Spleen (tissue), 11 donors: Measurements from ENCODE around the gene CHN1. TPM values are rescaled to one million over a fixed set of nuclear protein-coding genes. Genes with fewer than 3 reads are reported as not detected.
A peak's percentile ranks its signal among the peaks of the same experiment; 100 is the strongest.

ENCODE experiments used
- DNase-seq: peaks from one replicate; pipeline ENCODE4 v3.0.0-alpha.2; 2020
- H3K27ac ChIP-seq, 8 donors: fragments of 200-600 bp; sonication (generic) in 7 of 8; 1 replicate in 4 of 8; 2 replicates in 4 of 8; pipeline versions ENCODE4 v1.5.0 to v1.8.0; 2016 to 2021; ENCODE audit warnings: inconsistent platforms in 4 of 8, mild to moderate bottlenecking in 4 of 8, moderate library complexity in 1 of 8
- H3K27me3 ChIP-seq, 7 donors: fragments of 200-600 bp; sonication (generic) in 6 of 7; replicated peaks in 1 of 7; 1 replicate in 4 of 7; 2 replicates in 3 of 7; pipeline versions ENCODE4 v1.5.0 to v1.8.0; 2016 to 2021; ENCODE audit warnings: inconsistent platforms in 3 of 7, mild to moderate bottlenecking in 1 of 7
- H3K36me3 ChIP-seq, 6 donors: fragments of 200-600 bp; sonication (generic) in 5 of 6; 1 replicate in 4 of 6; 2 replicates in 2 of 6; pipeline versions ENCODE4 v1.5.0 to v1.8.0; 2016 to 2021; ENCODE audit warnings: inconsistent platforms in 2 of 6
- H3K4me1 ChIP-seq, 6 donors: fragments of 200-600 bp; sonication (generic) in 5 of 6; 1 replicate in 3 of 6; 2 replicates in 3 of 6; pipeline versions ENCODE4 v1.5.0 to v1.8.0; 2016 to 2021; ENCODE audit warnings: inconsistent platforms in 3 of 6
- H3K4me3 ChIP-seq, 8 donors: fragments of 200-600 bp; sonication (generic) in 7 of 8; 1 replicate in 4 of 8; 2 replicates in 4 of 8; pipeline versions ENCODE4 v1.5.0 to v1.8.0; 2016 to 2021; ENCODE audit warnings: inconsistent platforms in 4 of 8, mild to moderate bottlenecking in 4 of 8, moderate library complexity in 2 of 8
- H3K9me3 ChIP-seq, 8 donors: fragments of 200-600 bp; sonication (generic) in 7 of 8; 1 replicate in 4 of 8; 2 replicates in 4 of 8; pipeline versions ENCODE4 v1.5.0 to v1.8.0; 2016 to 2021; ENCODE audit warnings: inconsistent platforms in 4 of 8
- POLR2A ChIP-seq, 3 donors: fragments of 450-650 bp; IDR thresholded peaks; one replicate each; pipeline ENCODE4 v1.5.1; 2017; ENCODE audit warnings: antibody characterized with exemption in 3 of 3, mild to moderate bottlenecking in 1 of 3
- POLR2AphosphoS5 ChIP-seq, 3 donors: sonication (generic); formaldehyde crosslinking; IDR thresholded peaks; one replicate each; pipeline ENCODE4 v1.5.1; 2017; ENCODE audit warnings: antibody characterized with exemption in 3 of 3
- WGBS, 5 donors: extraction: QIAGEN DNeasy Blood & Tissue Kit in 3 of 5; methylation state at CpG; one replicate each; pipeline versions ENCODE4 v1.1.5 to v1.1.7; 2013 to 2018; 5-methylcytosine and 5-hydroxymethylcytosine counted together
- intact Hi-C: fragments of 100-400 bp; cut with DNase I; formaldehyde crosslinking; loops from one replicate; pipeline ENCODE4 v1.15.0; 2023; ENCODE audit warnings: low total_unique reads
- polyA plus RNA-seq, 3 donors: library from polyadenylated mRNA; stranded (reverse); fragments of 200-250 nt; gene quantifications; one replicate each; pipeline ENCODE4 v1.2.1, GENCODE V29; 2013
- total RNA-seq, 7 donors: library from RNA; depleted of rRNA in 3 of 7; stranded (reverse); fragments of >200 nt in 3 of 7; fragmentation: NEBNext Ultra II Directional in 4 of 7; extraction: Animal tissue kit (Norgen Biotek cat#: 25700) in 4 of 7; gene quantifications; one replicate each; pipeline versions ENCODE4 v1.1.0 to v1.2.1, GENCODE V29; 2016 to 2021
- TF ChIP-seq, protein P1 (sequence below), 11 experiments: fragments of 200-600 bp in 7 of 11; fragments of 450-650 bp in 4 of 11; sonication (generic) in 4 of 11; IDR thresholded peaks in 8 of 11; conservative IDR thresholded peaks in 3 of 11; 1 replicate in 7 of 11; 2 replicates in 4 of 11; pipeline versions ENCODE4 v1.4.0 to v1.8.0; 2016 to 2021; ENCODE audit warnings: antibody characterized with exemption in 11 of 11, inconsistent platforms in 4 of 11, mild to moderate bottlenecking in 1 of 11
- donor health status: healthy with polysubstance abuse.
- donor health status: DM: no; HTN: no; CAD: no; lungs with moderate emphysema.
- donor health status: DM: no; HTN: no; CAD: no.
- donor health status: Bipolar disorder and iron deficiency.
- donor health status: healthy.
- donor health status: DM: no; HTN: no; CAD: no.
- donor health status: DM: yes; HTN: yes; CAD: no.

CHN1 gene
- total and polyA plus RNA-seq, 10 donors, result 5.4 to 14.6 (median 9.7) TPM

DNA sequence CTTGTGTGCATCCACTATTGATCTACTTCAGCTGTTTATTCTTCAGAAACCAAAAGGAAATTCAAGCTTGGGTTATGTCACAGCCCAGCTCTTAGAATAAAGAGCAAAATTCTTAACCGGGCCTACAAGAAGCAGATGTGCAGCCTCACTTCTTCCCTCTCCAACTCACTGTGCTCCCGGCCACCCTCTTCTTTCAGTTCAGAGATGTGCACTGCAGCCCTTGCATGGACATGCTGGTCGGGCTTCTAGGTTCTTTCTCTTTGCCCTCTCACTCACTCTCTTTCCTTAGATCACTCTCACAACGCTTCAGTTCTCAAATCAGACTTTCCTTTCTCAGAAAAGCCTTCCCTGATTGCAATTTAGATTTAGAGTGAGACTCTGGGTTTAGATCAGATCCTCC is 104.1 kb downstream of the CHN1 start:
- 59 to 79% (median 68%) methylated on average over 4 of the region's 4 CpGs for WGBS, 5 donors
- Histone ChIP-seq H3K36me3 (no peaks in the 10 kb centered on the region), H3K4me1 (peaks cover 0 to 6% (median 0%) of the 10 kb centered on the region in 6 donors), H3K27me3 (no peaks in the 10 kb centered on the region), H3K9me3 (no peaks in the 10 kb centered on the region), H3K4me3 (no peak overlapping the region), H3K27ac (peak overlapping the region in 1 of 8 donors; percentile 4)
- no peak for DNase-seq
- intact Hi-C loops, result no loop called here
- TF ChIP-seq POLR2A (IDR thresholded peaks at IDR 0.05) (no peak), POLR2AphosphoS5 (IDR thresholded peaks at IDR 0.05) (no peak)
- TF ChIP-seq, protein P1, sequence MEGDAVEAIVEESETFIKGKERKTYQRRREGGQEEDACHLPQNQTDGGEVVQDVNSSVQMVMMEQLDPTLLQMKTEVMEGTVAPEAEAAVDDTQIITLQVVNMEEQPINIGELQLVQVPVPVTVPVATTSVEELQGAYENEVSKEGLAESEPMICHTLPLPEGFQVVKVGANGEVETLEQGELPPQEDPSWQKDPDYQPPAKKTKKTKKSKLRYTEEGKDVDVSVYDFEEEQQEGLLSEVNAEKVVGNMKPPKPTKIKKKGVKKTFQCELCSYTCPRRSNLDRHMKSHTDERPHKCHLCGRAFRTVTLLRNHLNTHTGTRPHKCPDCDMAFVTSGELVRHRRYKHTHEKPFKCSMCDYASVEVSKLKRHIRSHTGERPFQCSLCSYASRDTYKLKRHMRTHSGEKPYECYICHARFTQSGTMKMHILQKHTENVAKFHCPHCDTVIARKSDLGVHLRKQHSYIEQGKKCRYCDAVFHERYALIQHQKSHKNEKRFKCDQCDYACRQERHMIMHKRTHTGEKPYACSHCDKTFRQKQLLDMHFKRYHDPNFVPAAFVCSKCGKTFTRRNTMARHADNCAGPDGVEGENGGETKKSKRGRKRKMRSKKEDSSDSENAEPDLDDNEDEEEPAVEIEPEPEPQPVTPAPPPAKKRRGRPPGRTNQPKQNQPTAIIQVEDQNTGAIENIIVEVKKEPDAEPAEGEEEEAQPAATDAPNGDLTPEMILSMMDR (IDR thresholded peaks at IDR 0.05 in 8 of 11, conservative IDR thresholded peaks at IDR 0.05 in 3 of 11), result no peak

DNA sequence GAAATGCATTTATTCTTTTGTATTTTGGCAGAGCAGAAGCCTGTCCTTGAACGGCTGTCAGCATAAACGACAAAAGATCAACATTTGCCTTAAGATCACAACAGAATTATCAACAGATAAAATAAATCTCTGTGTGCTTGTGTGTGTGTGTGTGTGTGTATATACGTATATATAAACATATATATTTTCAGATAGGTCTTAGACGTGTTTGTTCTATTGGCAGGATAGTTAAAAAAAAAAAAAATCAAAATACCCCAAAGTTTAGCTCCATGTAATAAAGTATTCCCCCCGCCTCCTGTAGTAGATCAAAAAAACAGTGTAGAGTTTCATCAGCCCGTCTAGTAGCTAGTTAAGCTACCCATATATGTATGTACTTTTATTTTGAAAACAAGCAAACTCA is 107.9 kb downstream of the CHN1 start:
- no peak for DNase-seq
- 68 to 85% (median 79%) methylated on average over 6 of the region's 6 CpGs for WGBS, 5 donors
- H3K36me3 ChIP-seq, result no peaks in the 10 kb centered on the region
- TF ChIP-seq POLR2AphosphoS5 (IDR thresholded peaks at IDR 0.05) (no peak), POLR2A (IDR thresholded peaks at IDR 0.05) (no peak)
- TF ChIP-seq, protein P1 (IDR thresholded peaks at IDR 0.05 in 8 of 11, conservative IDR thresholded peaks at IDR 0.05 in 3 of 11), result no peak
- H3K27ac ChIP-seq, result no peak overlapping the region
- no peaks in the 10 kb centered on the region for H3K27me3 ChIP-seq
- peaks cover 0 to 6% (median 0%) of the 10 kb centered on the region in 6 donors for H3K4me1 ChIP-seq
- no peak overlapping the region for H3K4me3 ChIP-seq
- no peaks in the 10 kb centered on the region for H3K9me3 ChIP-seq
- intact Hi-C loops, result no loop called here

DNA sequence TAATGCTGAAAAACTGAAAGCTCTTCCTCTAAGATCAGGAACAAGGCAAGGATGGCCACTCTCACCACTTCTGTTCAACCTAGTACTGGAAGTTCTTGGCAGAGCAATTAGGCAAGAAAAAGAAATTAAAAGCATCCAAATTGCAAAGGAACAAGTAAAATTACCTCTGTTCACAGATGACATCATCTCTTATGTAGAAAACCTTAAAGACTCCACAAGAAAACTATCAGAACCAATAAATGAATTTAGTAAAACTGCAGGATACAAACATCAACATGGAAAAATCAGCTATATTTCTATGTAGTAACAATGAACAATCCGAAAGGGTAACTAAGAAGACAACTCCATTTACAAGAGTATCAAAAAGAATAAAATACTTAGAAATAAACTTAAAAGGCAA is 112.2 kb downstream of the CHN1 start:
- H3K4me1 ChIP-seq, result no peaks in the 10 kb centered on the region
- H3K27ac ChIP-seq, result no peak overlapping the region
- 90 to 98% (median 98%) methylated on average over 1 of the region's 1 CpG for WGBS, 5 donors
- H3K9me3 ChIP-seq, result no peaks in the 10 kb centered on the region
- no peaks in the 10 kb centered on the region for H3K27me3 ChIP-seq
- H3K4me3 ChIP-seq, result no peak overlapping the region
- no peaks in the 10 kb centered on the region for H3K36me3 ChIP-seq
- no peak for TF ChIP-seq POLR2AphosphoS5 (IDR thresholded peaks at IDR 0.05)
- TF ChIP-seq, protein P1 (IDR thresholded peaks at IDR 0.05 in 8 of 11, conservative IDR thresholded peaks at IDR 0.05 in 3 of 11), result no peak
- no peak for TF ChIP-seq POLR2A (IDR thresholded peaks at IDR 0.05)
- intact Hi-C loops, result no loop called here
- DNase-seq, result no peak

DNA sequence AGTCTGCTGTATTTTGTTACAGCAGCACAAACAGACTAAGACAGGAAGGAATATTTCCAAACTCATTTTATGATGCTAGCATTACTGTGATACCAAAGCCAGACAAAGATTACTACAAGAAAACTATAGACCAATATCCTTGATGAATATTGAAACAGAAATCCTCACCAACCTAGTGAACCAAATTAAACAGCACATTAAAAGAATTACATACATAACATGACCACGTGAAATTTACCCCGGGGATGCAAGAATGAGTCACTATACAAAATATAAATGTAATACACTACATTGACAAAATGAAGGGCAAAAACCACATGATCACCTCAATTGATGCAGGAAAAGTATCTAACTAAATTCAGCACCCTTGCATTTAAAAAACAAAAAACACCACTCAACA is 112.6 kb downstream of the CHN1 start:
- H3K9me3 ChIP-seq, result no peaks in the 10 kb centered on the region
- intact Hi-C loops, result no loop called here
- no peaks in the 10 kb centered on the region for H3K4me1 ChIP-seq
- 66 to 83% (median 74%) methylated on average over 2 of the region's 2 CpGs for WGBS, 5 donors
- TF ChIP-seq POLR2AphosphoS5 (IDR thresholded peaks at IDR 0.05) (no peak), POLR2A (IDR thresholded peaks at IDR 0.05) (no peak)
- TF ChIP-seq, protein P1 (IDR thresholded peaks at IDR 0.05 in 8 of 11, conservative IDR thresholded peaks at IDR 0.05 in 3 of 11), result no peak
- no peak overlapping the region for H3K4me3 ChIP-seq
- H3K36me3 ChIP-seq, result no peaks in the 10 kb centered on the region
- H3K27ac ChIP-seq, result no peak overlapping the region
- no peaks in the 10 kb centered on the region for H3K27me3 ChIP-seq
- DNase-seq, result no peak
